Stimulated activated CD8-positive, alpha-beta memory T cell treated with anti-CD3 and anti-CD28 coated beads, Interleukin-12 subunit alpha, Interleukin-12 subunit beta, amount 100 ng/mL, for 24 hours (primary cell): ENCODE data around the gene DCHS2.
"Not testable (repeated sequence)": the region's sequence is repeated elsewhere in the genome, so short reads cannot be mapped to it uniquely, and the experiment has no call there.

Experiments
- DNase-seq: peaks from one replicate; pipeline ENCODE4 v3.0.0-alpha.2; 2020; ENCODE audit errors: extremely low read depth

DCHS2 gene

DNA sequence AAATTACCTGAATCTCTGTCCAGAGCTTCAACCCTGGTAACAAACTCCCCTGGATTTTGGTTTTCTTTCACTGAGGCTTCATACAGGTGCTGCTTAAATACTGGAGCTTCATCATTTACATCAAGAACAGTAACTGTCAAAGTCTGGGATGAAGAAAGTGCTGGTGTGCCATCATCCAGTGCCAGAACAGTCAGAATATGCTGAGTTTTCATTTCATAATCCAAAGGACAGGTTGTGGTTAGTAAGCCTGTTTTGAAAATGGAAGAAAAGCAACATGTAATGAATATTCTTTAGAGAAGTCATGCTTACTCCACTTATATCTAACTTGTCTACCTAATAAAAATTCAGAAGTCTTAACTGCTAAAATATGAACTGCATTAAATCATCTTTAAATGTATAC, 175.9 kb downstream of the DCHS2 start:
- DNase-seq: no peak

DNA sequence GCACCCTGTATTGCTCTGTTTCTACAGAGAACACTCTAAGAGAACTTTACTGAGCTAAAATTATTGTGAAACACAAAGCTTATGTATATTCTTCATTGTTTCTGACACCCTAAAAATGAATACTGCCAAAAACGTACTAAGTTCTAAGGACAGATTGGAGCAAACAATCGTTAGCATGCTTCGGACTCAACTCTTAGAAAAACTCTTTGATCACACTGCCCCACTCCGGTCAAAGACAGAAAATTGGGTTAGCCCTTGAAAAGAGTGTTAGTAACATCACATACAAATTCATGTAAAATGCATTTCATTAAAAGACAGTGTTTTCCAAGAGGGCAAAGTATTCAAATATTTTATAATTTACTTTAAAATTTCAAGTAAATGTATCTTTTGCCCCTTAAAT, 177.4 kb downstream of the DCHS2 start:
- DNase-seq: no peak

DNA sequence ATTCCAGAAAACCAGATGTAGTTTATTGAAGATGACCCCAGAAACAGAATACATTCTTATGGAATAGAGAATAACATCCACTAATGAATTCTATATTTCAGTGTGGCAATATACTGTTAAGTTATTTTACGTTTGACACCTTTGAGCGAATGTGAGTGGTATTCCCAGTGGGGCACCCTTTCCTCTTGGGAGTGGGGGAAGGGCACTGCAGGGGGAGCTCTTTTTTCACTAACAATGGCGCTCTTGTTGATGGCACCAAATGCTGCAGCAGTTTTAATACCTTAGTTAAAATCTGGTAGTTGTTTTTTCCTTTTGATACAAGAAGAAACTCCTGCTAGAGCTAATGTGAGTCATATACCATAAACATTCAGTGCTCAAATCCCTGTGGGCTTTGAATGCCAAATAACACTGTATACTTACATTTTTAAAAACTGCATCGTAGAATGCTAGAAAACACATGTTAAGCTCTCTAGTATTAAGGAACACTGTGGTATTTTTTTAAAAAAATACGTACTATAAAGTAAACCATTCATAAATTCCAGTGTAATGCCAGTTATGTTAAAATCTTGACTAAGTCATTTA, 178.5 kb downstream of the DCHS2 start:
- DNase-seq: no peak

DNA sequence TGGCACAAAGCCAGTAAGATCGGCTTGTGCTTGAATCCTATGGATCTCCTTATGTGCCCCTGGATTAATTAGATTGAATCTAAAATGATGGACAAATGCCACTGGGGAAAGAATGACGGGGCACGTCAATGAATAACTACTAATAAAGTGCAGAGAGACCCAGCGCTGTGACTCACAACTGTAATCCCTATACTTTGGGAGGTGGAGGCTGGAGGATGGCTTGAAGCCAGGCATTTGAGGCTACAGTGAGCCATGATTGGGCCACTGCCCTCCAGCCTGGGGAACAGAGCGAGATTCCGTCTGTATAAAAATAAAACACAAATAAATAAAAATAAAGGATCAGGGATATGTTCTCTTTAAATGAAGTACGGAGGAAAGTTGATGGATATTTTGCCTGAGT, 179.4 kb downstream of the DCHS2 start:
- DNase-seq: no peak

DNA sequence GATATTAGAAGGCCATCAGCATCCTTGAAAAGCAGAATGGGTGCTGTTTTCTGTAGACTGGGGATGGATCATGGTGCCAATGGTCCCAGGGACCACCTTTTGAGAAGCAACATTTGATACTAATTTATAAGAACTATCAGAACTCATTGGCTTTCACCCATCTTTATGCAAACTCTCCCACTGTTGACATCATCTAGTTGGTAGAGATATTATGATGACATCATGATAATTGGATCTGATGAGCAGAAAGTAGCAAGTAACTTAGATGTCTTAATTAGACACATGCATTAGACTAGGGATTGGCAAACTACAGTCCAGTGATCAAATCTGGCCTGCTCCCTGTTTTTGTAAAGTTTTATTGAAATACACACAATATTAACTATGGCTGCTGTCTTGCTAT, 181.0 kb downstream of the DCHS2 start:
- no peak for DNase-seq

DNA sequence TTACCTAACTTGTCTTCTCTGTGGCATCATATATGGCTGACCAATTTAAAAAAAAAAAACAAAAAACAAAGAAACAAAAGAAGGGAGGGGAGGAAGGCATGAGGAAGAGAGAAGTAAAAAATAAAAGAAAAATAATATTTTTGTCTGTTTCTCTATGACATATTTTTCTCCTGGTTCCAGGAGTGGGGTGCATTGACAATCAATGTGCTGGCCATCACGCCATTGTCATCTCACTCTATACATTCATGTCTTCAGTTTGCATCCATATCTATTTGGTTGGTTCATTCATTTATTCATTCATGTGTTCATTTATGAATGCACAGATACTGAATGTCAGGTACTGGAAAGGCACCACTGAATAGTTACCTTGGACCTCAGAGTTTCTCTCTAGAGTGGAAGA, 183.4 kb downstream of the DCHS2 start:
- no peak for DNase-seq

DNA sequence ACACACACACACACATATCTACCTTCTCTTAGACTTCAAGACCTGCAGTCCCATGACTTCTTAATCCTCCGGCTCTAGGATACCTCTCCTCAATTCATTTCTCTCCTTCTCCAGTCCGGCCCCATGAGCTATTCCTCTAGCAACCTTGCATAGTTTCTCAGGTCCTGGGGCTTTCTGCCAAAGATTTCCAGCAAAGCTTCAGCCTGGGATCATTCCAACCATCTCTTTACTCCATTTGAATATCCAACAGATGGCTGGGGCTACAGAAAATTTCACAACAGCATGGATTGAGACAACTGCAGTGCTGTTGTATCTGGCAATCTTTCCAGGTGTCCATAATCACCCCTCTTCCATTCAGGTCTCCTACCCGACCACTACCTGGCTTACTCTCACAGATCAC, 184.1 kb downstream of the DCHS2 start:
- no peak for DNase-seq

DNA sequence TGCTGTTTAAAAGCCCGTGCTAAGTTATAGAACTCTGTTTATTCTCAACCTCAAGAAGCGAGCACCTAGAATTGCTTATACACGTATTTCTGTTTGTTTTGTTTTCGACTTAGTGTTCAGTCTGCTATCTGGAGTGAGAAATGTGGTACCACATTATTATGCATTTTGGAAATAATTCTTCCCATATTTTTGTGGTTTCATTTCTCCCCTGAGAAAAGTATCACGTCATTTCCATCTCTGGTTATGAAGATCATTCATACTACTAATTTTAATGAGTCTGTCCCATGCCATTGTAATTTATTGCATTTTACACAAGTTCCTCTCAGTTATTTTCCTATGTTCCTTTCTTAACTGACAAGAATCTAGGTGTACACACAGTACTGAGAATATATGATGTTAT, 186.0 kb downstream of the DCHS2 start:
- no peak for DNase-seq

DNA sequence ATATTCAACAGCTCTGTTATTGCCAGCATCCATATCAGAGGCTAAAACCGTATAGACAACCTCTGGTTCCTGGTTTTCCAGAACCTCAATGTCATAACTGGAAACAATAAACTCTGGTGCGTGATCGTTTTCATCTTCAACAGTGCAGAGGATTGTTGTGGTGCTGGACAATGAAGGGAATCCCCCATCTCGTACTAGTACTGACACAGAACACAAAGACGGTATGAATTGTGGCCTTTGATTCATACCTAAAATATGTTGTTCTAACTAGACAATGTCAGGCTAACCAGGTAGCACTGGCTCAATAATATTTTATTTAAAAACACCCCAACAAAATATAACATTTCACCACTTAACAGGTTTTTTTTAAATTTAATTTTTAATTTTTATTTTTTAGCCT, 186.9 kb downstream of the DCHS2 start:
- DNase-seq: no peak

DNA sequence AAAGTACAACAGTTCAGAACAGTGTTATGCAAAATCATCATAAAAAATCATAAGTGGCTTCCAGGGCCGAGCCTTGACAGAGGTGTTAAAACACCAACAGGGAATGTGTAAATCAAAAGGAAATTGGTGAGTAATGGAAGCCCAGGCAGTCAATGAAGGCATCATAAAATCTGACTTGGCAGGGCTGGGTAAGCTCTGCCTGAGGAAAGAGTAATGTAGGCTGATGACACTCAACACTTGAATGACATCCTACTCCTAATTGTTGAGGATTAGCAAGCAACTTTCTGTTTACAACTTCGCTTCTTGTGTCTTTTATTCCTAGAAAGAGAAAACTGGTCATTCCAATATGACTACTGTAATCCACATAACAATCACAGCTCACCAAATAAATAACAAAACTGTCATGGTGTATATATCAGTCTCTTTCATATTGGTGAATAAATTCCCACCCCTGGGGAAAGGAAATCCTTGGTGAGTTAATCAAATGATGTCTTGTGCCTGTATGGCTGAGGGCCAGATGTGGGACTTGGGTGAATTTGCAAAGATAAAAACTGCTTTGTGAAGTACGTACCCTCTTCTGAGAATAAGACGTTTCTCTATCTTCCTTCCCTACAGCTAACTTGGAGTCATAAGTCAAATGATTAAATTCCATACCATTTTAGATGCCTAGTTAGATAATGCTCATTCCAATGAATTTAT, 196.8 kb downstream of the DCHS2 start:
- DNase-seq: no peak

DNA sequence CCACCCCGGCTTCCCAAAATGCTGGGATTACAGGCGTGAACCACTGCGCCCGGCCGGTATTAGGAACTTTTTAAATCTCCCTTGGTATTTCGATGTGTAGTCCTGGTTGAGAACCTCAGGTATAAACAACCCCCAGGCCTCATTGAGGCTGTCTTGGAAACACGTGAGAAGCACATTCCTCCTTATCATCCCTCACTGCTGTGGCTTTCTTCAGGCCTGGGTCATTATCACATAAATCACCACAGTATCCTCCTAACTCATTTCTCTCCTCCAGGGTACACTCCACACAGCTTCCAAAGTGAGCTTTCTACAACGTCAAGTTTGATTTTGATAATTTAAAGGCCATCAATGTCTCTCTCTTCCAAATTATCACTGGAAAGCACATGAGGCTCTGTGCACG, 198.2 kb downstream of the DCHS2 start:
- DNase-seq: no peak

DNA sequence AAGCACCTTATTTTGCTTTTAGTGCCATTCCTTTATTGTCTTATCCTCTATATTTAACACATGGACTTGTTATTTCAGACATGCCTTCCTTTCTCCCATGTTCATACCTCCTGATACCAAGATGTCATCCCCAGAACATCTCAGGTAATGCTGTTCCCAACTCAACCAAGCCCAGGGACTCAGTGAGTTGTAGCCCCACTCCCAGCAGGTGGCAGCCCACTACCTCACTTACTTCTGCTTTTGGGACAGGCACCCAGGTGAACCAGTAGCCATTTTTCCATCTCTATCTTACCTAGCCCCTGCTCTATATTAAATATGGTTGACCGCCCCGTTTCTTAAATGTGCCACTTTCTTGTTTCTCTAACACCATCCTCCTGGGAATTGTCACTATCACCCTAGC, 199.0 kb downstream of the DCHS2 start:
- DNase-seq: no peak

DNA sequence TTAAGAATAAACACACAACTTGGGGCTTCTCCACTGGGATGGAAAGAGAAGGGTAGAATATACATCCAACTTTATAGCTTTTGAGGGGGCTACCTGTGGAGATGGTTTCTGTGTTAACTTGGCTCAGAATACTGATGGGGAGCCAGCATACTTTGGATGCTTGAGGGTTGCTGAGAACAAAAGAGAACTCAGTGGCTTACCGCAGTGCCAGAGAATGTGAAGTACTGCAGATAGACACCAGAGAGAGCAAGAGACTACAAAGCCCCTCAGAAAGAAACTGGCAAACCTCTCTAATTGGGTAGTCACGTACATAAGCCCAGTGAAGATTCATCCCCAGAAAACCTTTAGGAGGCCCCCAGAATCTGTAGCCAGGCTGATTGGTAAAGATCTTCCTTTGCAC, 214.4 kb downstream of the DCHS2 start:
- DNase-seq: no peak

DNA sequence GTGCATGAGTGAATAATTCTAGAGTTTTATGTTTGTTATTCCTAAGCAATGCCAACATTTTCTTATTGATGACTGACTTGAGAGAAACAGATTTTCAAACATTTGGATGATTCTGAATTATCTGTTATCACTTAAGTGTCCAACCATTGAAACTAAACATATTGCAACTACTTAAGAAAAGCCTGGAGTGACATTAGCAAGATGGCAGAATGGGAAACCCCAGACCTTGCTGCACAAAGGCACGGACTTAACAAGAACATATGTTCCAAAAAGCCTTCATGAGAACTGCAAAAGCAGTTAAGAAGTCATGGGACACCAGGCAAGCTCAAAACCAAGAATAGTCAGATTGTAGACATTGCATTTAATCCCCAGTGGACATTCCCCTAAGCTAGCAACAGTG, 215.1 kb downstream of the DCHS2 start:
- no peak for DNase-seq

DNA sequence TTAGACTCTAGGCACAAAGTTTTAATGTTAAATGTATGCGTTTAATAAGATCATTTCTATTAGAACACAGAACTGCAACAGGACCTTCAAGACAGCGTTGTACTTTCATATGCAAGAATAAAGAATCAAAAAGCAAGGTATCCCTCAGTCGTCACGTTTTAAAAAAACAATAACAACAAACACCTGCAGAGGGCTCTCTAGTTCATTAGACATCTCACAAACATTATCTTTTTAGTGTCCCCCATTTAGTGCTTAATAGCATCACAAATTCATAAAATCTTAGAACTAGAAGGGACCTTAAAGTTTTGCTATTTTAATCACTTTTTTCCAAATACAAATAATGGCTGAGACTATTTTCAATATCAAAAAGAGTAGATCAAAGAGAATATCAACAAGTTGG, 236.6 kb downstream of the DCHS2 start:
- no peak for DNase-seq

DNA sequence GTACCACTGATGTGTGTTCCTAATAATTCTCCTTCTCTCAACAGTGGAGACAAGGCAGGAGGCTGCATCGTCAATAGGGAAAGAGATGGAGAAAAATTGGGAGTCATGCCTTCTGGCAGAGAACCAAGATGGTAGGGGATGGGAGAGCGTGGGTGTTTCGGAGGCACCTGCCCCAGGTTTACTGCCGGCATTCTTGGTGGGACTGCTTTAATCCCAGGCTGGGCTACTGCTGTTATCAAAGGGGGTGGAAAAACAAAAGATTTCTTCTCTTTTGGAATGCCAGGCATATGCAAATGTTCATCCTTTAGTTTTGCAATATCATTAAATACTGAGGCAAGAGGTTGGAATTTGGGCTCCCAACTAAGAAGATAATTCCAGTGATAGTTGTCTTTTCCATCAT, 257.0 kb downstream of the DCHS2 start:
- DNase-seq: no peak

DNA sequence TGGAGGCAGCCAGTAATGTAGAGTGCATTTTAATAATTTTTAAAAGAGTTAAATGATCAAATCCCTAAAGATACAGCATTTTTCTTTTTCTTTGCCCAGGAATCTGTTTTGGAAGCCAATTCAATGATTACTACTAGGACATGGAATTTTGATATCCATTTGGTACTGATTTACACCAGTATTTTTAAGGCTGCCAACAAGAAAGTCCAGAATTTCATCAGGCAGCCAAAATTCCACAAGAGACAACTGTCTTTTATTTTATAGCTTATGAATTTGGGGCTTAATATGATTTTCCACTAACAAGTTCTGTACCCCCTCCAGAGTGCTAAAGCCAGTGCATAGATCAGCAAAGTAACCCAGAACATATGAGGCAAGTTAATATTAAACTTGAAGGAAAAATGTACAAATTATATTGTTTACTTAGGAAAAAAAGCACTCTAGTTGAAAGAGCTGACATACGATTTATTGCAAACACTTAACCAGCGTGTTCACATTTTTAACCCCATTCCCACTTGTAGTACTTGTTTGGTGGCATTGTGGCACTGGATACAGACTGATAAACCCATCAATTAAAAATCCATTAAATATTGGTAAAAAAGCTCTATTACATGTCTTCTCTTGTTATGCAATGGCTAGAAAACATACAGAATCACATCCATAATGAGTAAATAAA, 259.7 kb downstream of the DCHS2 start:
- no peak for DNase-seq

DNA sequence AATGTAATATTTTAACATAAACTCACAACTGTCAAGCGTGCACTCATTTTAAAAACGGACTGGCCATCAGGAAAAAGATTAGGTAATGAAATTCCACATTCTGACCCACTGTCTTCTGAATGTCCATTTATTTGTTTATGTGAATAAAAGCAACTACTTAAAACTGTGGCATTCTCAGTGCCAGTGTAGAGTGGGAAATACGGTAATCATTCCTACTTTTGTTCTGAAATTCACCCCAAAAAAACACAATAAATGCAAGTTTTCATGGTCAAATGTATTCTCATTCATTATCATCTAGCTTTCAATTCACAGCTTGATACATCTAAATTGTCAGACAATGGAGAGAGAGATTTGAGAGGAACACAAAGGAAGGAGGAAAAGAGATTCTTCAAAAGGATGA, 260.9 kb downstream of the DCHS2 start:
- DNase-seq: no peak

DNA sequence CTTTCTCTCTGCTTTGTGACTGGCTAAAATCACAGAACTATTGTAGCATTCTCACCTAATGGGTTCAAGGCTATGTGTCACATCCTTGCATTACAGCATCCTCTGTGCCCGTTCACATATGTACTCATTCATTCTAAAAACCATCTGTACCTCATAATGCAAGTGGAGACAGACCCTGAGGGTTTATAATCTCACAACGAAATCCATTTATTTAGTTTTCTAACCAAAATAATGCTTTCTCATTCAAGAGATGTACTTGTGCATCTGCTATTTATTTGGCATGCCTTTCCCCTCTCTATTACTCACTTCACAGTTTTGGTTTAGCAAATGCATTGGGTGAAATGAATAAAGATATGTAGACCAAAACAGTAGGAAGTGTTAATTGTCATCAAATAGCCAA, 261.5 kb downstream of the DCHS2 start:
- DNase-seq: no peak

DNA sequence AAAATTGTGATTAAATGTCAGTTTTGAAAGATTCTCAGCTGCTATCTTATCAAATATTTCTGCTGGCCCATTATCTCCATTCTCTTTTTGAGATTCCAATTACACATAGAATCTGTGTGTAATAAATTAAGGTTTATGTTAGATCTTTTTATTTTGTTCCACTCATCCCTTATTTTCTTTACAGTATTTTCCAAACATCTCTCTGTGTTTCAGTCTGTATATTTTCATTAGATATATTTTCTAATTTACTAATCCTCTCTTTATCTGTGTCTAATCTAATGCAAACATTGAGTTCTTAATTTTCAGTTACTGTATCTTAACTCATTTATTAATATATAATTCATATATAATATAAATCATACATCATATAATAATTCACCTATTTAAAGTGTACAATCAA, 268.7 kb downstream of the DCHS2 start:
- no peak for DNase-seq

DNA sequence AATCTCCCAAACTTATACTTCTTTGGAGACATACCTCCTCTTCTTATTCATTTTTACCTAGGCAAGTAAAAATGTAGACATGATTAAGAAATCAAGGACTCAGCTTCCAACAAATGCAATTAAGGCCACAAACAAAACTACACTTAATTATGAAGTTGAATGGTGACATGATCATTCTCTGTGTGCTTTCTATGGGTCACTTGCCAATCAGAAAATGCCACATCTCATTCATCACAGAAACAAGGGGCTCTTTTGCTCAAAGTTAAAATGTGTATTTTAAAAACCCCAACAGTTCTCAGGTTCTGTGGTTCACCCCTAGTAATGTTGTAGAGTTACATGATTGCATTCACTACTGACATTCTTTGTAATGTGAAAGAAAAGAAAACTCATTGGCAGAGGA, 273.5 kb downstream of the DCHS2 start:
- no peak for DNase-seq

DNA sequence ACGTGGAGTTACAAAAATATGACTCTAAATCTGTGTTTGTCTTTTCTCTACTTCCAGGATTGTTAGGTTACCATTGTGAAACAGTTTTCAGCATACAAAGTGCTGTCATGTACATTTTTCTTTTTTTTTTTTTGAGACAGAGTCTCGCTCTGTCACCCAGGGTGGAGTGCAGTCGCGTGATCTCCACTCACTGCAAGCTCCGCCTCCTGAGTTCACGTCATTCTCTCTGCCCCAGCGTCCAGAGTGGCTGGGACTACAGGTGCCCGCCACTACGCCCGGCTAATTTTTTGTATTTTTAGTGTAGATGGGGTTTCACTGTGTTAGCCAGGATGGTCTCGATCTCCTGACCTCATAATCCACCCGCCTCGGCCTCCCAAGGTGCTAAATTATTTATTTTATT, 274.2 kb downstream of the DCHS2 start:
- DNase-seq: not testable (repeated sequence)

DNA sequence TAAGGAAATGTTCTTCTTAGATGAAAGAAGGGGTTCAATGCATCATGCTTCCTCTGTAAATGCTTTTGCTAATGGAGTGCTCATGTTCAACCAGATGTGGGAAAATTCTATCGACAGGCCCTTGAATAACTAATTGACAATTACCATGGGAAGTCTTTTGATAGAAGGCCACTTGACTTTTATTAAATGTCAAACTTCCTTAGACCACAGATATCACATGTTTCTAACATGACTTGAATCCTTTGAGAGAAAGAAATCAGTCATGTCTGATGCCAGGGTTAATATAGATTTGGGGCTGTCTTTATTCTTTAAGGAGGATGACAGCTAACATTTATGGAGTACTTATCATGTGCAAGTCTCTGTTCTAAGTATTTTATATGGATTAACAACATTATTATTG, 280.1 kb downstream of the DCHS2 start:
- no peak for DNase-seq

DNA sequence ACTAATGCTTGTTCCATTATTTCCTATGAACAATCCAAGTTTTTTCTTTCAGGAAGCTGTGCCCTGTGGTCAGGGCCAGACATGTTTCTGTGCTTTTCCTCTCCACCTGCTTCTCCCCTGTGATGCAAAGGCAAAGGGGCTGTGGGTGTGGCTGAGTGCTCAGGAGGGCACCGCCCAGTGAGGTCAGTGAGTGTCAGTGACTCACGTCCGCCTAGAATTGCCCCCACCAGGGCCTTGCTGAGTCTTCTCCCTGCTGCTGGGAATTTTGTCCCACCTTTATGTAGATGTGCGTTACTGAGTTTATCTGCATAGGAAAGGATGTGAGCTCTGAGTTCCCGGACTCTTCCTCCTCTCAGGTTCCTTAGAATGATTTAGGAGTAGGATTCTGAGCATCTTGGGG, 283.2 kb downstream of the DCHS2 start:
- no peak for DNase-seq
